Left ventricle myocardium inferior (tissue), 1 donor: Measurements from ENCODE around the gene NCL. TPM values are rescaled to one million over a fixed set of nuclear protein-coding genes. Genes with fewer than 3 reads are reported as not detected.

Source experiments
- DNase-seq: peaks from one replicate; pipeline ENCODE4 v3.0.0-alpha.2; 2020
- H3K27ac ChIP-seq: fragments of 200-600 bp; replicated peaks from 2 replicates; pipeline ENCODE4 v1.8.0; 2021
- H3K27me3 ChIP-seq: fragments of 200-600 bp; 2 replicates; pipeline ENCODE4 v1.8.0; 2021; ENCODE audit warnings: low read depth
- H3K36me3 ChIP-seq: fragments of 200-600 bp; 2 replicates; pipeline ENCODE4 v1.8.0; 2021
- H3K4me1 ChIP-seq: fragments of 200-600 bp; 2 replicates; pipeline ENCODE4 v1.8.0; 2021
- H3K4me3 ChIP-seq: fragments of 200-600 bp; 2 replicates; pipeline ENCODE4 v1.8.0; 2021; ENCODE audit warnings: mild to moderate bottlenecking, moderate library complexity
- H3K9me3 ChIP-seq: fragments of 200-600 bp; replicated peaks from 2 replicates; pipeline ENCODE4 v1.8.0; 2021
- intact Hi-C: fragments of 100-400 bp; cut with micrococcal nuclease; formaldehyde crosslinking; loops from one replicate; pipeline ENCODE4 v1.11.0; 2022
- total RNA-seq: library from RNA; stranded (reverse); fragmentation: NEBNext Ultra II Directional; extraction: Animal tissue kit (Norgen Biotek cat#: 25700); gene quantifications from one replicate; pipeline ENCODE4 v1.2.1, GENCODE V29; 2021
- TF ChIP-seq, protein P1 (sequence below): fragments of 200-600 bp; IDR thresholded peaks from 2 replicates; pipeline ENCODE4 v1.8.0; 2021; ENCODE audit warnings: antibody characterized with exemption, mild to moderate bottlenecking, borderline replicate concordance
- donor health status: DM: no; HTN: yes; CAD: no; lungs with severe emphysema.

The NCL gene
- total RNA-seq, 1 donor from 2014 or later: 262 TPM

DNA sequence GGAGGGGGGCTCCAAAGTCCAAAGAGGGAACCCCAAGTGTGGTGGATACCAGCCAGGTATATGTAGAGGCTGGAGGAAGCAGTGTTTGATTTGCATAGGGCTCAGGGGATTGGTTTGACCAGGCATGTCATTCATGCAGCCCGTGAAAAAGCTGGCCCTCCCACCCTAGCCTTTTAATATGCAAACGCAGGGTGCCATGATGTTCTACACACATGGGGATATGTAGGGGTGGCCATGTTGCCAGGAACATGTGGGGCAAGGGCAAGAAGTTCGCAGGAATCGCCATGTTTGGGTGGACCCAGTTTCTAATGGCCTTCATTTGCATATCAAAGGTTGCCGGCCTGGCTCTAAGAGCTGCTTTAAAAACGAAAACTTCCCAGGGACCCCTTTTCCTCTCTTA is 35.1 kb downstream of the NCL start:
- H3K27me3 ChIP-seq: no peaks in the 10 kb centered on the region
- H3K9me3 ChIP-seq: no peaks in the 10 kb centered on the region
- no peak overlapping the region for H3K27ac ChIP-seq
- no peak for DNase-seq
- no peaks in the 10 kb centered on the region for H3K4me1 ChIP-seq
- H3K36me3 ChIP-seq: no peaks in the 10 kb centered on the region
- intact Hi-C loops: no loop called here
- TF ChIP-seq, protein P1, sequence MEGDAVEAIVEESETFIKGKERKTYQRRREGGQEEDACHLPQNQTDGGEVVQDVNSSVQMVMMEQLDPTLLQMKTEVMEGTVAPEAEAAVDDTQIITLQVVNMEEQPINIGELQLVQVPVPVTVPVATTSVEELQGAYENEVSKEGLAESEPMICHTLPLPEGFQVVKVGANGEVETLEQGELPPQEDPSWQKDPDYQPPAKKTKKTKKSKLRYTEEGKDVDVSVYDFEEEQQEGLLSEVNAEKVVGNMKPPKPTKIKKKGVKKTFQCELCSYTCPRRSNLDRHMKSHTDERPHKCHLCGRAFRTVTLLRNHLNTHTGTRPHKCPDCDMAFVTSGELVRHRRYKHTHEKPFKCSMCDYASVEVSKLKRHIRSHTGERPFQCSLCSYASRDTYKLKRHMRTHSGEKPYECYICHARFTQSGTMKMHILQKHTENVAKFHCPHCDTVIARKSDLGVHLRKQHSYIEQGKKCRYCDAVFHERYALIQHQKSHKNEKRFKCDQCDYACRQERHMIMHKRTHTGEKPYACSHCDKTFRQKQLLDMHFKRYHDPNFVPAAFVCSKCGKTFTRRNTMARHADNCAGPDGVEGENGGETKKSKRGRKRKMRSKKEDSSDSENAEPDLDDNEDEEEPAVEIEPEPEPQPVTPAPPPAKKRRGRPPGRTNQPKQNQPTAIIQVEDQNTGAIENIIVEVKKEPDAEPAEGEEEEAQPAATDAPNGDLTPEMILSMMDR: no peak
- no peak overlapping the region for H3K4me3 ChIP-seq

DNA sequence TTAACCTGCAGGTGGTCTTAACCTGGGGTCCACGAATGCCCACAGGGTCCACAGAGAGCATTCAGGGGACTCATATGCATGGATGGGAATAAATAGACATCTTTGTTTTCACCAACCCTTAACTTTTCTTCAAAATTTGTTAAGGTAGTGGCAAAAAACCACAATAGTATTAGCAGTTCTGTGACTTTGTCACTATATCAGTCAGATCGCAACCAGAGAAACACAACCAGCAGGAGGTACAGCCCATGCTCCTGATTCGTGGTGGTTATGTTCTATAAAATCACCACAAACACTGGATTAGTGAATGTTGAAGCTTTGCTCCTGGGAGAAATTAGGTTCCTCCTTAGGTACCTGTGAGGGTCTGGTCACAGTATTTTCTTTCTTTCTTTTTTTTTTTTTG is 37.2 kb downstream of the NCL start:
- TF ChIP-seq, protein P1: no peak
- H3K4me3 ChIP-seq: no peak overlapping the region
- H3K36me3 ChIP-seq: no peaks in the 10 kb centered on the region
- no peak for DNase-seq
- H3K27ac ChIP-seq: no peak overlapping the region
- intact Hi-C loops: no loop called here
- no peaks in the 10 kb centered on the region for H3K9me3 ChIP-seq
- no peaks in the 10 kb centered on the region for H3K4me1 ChIP-seq
- H3K27me3 ChIP-seq: no peaks in the 10 kb centered on the region

DNA sequence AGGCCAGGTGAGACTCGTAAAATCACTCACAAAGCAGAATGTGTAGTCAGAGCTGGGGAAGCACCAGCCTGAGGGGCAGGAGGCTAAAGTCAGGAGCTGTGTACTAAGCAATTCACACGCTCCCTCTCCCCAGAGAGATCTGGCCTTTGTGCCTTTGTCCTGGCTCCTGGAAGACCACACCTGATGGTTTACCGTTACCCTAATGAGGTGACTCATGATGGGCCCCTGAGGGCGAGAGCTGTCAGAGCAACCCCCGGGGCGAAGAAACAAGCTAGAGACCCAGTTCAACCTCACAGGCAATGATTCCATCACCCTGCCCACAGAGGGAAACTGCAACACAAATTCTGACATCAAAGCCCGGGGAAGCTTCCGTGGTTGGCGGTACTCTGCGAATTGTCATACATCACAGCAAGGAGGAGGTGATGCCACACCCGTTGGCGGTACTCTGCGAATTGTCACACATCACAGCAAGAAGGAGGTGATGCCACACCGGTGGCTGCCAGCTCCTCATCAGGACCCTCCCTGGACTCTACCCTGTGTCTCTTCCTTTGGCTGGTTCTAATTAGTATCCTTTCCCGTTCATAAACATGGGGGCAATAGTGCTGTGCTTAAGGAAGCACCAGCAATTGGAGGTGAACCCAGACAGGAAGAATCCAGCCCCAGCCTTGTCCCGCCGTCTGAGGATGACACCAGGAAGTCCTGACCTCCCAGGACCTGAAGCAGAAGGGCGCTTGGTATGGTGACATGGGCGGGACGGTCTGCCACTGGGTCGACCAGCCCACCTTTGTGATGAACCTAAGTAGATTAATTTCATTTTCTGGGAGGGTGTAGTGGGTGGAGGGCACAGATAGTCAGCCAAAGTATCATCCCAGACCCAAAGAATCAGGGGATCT is 38.2 kb downstream of the NCL start:
- Histone ChIP-seq H3K4me3 (no peak overlapping the region), H3K27me3 (no peaks in the 10 kb centered on the region), H3K4me1 (no peaks in the 10 kb centered on the region), H3K27ac (no peak overlapping the region), H3K36me3 (no peaks in the 10 kb centered on the region), H3K9me3 (no peaks in the 10 kb centered on the region)
- intact Hi-C loops: no loop called here
- TF ChIP-seq, protein P1: no peak
- no peak for DNase-seq

DNA sequence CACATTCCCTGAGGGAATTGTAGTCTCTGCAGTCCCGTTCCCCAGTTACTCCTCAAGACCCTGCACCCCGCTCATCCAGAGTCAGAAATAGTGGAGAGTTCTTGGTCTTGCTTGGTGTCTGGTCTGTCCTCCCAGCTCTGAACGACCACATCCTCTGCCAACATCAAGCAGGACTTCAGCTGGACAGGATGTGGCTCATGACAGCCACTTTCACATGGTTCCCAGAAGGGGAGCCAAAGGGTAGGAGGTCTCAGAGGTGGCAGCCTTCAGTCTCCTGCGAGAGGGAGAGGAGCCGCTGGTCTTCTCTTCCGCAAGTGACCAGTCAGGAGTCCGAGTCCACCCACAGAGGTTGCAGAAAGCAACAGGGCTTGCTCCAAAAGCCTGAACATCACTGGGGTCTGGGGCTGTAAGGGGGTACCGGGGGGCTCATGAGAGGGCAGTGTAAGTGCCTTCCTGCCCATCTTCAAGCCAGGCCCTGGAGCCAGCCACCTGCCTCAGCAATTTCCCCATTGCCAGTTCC is 38.9 kb downstream of the NCL start:
- intact Hi-C loops: no loop called here
- Histone ChIP-seq H3K36me3 (no peaks in the 10 kb centered on the region), H3K27ac (no peak overlapping the region), H3K27me3 (no peaks in the 10 kb centered on the region), H3K4me1 (no peaks in the 10 kb centered on the region), H3K9me3 (no peaks in the 10 kb centered on the region), H3K4me3 (no peak overlapping the region)
- TF ChIP-seq, protein P1: no peak
- no peak for DNase-seq

DNA sequence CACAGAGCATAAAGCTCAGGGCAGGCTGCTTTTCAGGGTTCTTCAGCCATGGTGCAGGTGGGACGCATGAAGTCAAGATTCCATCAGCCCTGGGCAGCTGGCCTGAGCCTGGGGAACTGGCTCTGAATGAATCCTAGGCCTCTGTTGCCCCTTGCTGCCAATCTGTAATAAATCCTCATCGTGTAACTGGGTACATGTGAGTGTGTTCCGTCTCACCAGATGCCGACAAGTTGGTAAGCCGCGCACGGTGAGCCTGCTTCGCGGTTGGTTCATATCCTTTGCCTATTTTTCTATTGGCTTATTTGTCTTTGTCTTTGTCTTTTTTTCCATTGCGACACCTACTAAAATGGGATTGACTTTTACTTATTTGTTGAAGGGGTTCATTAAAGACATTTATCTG is 41.1 kb downstream of the NCL start:
- Histone ChIP-seq H3K36me3 (no peaks in the 10 kb centered on the region), H3K27me3 (peaks cover 10% of the 10 kb centered on the region), H3K9me3 (no peaks in the 10 kb centered on the region), H3K4me1 (no peaks in the 10 kb centered on the region), H3K4me3 (no peak overlapping the region), H3K27ac (no peak overlapping the region)
- intact Hi-C loops: no loop called here
- DNase-seq: no peak
- TF ChIP-seq, protein P1: no peak
